Activated CD8-positive, alpha-beta memory T cell treated with anti-CD3 and anti-CD28 coated beads, Interleukin-2, amount 50 U/mL, for 24 hours (primary cell): ENCODE data around the gene DAB2IP.

Source experiments
- DNase-seq: peaks from one replicate; pipeline ENCODE4 v3.0.0-alpha.2; 2020; ENCODE audit errors: extremely low read depth

Gene DAB2IP

DNA sequence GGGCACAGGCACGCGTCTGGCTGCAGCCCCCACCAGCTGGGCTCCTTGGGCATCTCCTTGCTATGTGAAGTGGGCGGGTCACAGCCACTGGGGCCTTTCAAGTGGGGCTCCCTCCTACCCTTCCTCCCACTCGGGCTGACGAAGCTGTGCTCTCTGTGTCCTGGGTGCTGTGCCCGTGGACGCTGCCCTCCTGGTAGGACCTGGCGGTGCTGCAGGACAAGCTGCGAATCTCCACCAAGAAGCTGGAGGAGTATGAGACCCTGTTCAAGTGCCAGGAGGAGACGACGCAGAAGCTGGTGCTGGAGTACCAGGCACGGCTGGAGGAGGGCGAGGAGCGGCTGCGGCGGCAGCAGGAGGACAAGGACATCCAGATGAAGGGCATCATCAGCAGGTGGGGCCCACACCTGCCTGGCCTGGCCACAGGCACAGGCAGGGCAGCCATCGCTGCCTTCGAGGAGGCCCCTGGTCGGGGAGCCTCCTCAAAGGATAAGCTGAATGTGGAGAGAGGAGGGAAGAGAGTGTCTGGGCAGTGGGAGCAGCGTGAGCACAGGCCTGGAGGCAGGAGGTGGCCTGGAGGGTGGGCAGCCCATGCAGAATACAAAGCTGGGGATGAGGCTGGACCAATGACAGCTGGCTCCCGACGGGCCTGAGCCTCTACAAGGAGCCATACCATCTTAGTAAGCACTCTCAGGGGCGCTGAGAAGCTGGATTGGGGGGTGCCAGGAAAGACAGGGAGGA, 124.7 kb downstream of the DAB2IP start:
- no peak for DNase-seq

DNA sequence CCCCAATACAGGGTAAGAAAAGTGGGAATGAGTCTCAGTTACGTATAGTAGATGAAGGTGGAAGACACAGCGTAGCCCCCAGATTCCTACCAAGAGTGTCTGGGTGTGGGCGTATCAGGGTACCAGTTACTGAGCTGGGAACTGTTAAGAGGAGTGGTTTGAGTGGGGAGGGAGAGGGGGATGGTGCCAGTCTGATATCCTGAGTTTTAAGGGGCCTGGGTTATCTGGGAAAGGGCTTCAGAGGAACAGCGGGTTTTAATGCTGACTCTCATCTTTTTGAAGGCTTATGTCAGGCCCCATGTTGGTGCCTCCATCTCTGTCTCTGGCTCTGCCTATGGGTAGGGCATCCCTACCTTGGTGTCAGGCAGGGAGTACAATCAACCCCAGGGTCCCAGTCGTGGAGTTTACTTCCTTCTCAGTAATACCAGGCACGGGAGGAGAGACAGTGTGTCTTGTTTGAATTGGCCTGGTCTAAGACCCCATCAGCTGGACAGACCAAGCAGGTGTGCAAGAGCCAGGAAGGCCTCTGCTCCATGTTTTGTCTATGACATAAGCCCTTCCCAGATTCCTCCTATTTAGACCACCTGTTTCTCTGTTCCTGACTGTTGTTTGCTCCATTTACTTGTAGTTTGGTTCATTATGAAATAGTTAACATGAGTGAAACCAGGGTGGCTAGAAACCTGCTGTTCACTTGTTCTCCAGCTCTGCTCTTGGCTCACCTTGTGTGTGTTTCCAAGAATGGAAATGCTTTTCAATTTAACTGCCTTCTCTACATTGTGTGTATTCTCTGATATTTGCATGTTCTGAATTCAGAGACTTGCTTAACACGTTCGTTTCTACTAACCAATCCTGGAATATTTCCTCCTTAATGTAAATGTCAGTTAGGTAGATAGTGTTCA, 125.6 kb downstream of the DAB2IP start:
- no peak for DNase-seq

DNA sequence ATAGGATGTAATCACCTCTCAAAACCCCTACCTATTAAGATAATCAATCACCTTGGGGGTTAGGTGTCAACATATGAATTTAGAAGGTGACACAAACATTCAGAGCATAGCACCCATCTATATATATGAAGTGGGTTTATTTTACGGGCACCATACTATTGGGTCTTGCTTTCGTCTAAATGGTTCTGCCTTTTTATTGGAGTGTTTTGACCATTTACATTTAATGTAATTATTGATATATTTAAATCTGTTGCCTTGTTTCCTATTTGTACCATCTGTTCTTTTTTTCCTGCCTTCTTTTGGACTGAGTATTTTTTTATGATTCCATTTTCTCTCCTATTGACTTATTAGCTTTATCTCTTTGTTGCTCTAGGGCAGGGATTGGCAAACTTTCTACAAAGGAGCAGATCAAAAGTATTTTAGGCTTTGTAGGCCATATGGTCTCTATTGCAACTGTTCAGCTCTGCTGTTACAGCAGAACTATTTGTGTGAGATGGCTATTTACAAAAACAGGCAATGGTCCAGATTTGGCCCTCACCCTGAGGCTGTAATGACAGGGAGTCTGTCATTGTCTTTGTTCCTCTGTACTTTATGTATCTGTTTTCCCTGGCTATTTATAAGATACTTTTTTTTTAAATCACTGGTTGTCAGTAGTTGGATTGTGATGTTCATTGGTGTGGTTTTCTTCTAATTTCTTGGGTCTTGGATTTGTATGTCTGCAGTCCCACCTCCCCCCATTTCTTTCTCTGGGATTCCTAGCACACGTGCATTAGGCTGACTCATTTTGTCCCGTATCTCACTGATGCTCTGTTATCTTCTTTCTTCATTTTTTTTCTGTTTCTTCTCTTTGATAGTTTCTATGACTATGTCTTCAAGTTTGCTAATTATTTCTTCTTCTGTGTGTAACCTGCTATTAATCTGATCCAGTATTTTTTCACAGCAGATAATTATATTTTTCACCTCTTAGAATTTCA, 127.1 kb downstream of the DAB2IP start:
- DNase-seq: no peak

DNA sequence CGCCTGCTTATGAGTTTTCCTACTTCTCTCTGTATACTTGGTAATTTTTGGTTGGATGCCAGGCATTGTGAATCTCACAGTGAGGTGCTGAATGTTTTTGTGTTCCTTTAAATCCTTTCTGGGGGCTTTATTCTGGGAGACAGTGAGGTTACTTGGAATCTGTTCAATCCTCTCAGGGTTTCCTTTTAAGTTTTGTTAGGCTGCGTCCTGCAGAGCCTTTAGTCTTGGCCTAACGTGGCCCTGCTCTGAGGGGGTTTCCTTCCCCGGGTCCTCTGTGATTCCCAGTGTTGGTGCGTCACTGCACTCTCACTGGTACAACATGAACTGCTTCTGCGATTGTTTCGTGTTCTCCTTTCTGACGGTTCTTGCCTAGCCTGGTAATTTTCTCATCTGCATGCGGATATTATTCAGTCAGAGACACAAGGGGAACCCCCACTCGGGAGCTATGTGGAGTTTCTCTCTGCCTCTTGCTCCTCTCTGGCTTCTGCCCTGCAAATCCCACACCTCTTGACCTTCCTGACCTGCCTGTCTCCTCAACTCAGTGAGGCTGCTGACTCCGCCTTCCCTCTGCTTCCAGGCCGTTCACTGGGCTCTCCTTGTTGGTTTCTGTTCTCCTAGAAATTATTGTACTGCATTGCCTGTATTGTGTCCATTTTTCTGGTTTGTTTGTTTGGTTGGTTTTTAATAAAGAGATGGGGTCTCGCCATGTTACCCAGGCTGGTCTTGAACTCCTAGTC, 128.1 kb downstream of the DAB2IP start:
- DNase-seq: no peak

DNA sequence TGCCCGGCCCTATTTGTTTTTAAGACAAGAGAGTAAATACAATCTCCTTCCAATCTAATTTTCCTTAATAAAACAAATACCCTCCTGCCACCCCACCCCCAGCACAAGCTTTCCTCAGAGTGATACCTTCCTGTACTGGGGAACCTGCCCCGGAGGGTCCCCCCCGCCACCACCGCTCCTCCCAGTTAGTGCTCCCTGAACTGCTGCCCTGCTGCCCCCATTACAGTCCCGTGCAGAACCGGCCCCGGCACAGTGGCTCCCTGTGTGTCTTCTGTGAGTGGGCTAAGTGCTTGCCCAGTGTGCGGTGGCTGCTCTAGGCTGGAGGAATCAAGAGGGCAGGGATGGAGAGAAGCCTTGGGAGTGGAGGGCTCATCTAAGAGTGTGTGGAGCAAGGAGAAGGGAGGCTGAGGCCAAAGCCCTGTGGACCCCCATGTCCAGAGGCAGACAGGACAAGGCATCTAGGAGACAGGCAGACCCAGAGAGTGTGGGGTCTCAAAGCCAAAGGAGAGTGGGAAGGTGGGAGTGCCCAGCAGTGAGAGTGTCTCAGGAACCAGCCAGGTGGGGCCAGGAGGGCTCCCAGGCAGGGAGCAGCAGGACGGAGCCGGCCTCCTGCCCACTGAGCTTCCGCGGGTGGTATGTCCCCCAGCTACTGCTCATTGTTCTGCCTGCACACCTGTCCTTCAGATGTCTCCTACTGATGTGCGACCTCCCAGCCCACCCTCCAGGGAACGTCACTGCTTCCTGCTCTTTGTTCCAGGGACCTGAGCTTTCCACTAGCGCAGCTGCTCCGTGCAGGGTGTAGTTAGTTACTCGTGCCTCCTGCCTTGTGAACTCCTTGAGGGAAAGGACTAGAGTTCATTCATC, 129.0 kb downstream of the DAB2IP start:
- no peak for DNase-seq

DNA sequence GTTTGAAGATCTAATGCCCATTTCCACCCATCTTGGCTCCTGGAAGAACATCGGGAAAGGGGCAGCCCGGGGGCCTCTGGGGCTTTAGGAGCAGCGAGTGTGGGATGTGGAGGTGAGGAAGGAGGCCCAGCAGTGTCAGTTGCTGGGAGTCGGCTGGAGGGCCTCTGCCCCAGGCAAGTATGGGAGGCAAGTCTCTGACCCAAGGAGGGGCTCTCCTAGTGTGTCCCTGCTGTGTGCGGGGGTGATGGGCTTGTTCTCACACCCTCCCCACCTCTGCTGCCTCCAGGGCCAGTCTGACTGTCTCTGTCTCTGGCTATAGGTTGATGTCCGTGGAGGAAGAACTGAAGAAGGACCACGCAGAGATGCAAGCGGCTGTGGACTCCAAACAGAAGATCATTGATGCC, 129.7 kb downstream of the DAB2IP start:
- no peak for DNase-seq

DNA sequence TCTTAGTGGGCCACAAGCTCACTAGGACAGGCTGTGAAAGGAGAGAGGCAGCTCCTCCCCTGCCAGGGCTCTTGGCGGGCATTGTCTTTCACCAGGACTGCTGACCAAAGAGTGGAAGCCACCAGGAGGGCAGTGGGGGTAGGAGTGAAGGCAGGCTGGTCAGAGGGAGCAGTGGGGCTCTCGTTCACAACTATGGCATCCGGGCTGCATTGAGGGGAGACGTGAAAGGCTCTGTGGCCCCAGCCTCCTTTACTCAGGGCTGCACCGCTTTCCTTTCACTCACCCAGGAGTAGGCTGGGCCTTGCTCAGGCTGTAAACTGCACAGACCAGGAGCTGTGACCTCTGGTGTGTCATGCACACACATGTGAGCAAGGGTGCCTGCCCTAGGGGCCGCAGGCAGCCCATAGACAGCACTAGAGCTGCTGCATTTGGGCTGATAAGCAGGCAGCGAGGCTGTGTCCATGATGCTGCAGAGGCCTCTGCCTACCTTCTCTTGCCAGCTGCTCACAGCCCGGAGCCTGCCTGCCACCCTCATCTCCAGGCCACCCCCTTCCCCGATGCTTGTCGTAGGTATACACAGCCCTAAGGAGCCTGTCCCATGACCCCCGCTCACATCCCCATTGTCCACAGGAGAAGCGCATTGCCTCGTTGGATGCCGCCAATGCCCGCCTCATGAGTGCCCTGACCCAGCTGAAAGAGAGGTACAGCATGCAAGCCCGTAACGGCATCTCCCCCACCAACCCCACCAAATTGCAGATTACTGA, 130.4 kb downstream of the DAB2IP start:
- no peak for DNase-seq

- no peak for DNase-seq
These were observed 131.2 kb downstream of the DAB2IP start for GRCh38 chr9:121782514-121783110.

DNA sequence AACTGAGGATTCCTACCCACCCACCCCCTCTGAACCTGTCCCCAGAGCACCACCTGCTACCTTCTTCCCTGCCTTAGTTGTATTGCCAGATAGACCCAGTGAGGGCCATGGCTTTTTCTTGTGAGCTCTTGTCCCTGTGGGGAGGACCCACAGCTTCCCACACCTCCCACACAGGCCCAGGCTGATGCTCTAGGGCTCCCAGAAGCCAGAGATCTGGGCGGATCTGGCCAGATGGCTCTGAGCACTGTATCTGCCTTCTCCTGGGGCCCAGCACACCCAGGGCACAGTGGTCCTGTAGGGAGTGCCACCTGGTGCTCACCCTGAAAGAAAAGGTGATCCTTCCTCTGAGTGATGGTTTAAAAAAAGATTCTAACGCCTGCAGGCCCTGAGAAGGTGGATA, 131.7 kb downstream of the DAB2IP start:
- no peak for DNase-seq

DNA sequence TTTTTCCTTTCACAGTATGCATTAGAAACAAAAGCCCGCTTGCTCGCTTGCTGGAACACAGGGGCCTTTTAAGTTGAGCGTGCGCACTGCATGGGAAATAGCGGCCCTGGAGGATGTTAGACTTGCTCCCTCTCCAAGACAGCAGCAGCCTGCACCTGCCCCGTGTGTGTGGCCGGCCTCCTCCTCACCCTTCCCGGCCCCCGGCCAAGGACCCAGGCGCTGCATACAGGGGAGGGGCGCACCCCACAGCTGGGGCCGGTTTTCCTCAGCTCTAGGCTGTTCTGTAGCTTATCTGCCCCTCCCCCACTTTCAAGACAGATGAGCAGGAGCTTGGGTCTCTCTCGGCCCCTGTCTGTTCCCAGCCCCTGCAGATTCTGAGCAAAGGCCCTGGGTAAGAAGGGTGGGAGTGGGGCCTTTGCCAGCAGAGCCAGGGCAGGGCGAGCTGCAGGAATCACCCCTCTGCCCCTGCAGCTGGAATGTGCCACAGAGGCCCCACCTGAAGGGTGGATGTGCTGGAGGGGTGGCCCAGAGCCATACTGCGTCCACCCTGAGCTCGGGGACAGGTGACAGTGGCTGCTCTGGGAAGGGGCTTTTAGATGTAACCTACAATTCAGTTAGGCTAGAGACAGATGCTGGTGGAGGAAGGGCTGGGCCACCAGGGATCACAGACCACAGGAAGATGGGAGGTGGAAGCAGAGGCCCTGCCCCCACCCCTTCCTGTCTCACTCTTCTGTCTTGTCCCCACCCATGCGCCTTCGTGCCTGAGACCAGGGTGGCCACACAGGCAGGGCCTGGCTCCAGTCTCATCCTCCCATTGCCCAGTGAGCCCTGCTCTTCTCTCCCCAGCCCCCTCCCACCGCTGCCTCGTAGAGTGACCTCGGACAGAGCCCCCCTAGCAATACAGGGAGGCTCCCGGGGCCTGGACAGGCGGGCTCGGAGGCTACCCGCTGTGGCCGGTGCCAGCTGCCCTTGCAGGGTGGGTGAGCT, 132.4 kb downstream of the DAB2IP start:
- DNase-seq: no peak

DNA sequence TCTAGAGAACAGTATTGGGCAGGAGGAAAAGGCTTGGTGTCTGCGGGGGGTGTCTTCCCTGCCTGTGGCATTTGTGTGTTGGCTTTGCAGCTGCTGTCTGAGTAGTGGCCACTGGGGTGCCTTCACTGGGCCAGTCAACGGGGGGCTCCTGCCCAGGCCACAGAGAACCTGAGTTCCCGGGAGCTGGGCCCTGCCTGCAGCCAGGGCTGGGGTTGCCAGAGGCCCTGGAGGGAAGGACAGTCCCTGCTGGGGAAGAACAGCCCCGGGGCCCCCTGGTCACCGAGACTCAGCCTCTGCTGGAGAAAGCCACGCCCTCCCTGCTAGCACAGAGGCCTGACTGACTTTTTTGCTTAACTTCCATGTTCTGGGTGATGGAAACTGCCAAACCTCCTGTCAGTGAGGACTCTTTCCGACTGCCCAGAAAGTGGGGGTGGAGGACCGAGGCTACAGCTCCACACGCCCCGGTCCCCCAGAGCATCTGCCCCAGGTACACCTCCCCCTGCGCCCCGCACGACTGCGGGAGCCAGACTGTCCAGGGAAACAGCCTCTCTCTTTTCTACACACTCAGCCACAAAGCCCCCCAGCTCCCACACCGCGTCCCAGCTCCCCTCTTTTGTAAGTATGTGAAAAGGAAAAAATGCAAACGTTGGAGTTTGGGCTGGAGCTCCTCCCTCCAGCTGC, 133.4 kb downstream of the DAB2IP start:
- no peak for DNase-seq

DNA sequence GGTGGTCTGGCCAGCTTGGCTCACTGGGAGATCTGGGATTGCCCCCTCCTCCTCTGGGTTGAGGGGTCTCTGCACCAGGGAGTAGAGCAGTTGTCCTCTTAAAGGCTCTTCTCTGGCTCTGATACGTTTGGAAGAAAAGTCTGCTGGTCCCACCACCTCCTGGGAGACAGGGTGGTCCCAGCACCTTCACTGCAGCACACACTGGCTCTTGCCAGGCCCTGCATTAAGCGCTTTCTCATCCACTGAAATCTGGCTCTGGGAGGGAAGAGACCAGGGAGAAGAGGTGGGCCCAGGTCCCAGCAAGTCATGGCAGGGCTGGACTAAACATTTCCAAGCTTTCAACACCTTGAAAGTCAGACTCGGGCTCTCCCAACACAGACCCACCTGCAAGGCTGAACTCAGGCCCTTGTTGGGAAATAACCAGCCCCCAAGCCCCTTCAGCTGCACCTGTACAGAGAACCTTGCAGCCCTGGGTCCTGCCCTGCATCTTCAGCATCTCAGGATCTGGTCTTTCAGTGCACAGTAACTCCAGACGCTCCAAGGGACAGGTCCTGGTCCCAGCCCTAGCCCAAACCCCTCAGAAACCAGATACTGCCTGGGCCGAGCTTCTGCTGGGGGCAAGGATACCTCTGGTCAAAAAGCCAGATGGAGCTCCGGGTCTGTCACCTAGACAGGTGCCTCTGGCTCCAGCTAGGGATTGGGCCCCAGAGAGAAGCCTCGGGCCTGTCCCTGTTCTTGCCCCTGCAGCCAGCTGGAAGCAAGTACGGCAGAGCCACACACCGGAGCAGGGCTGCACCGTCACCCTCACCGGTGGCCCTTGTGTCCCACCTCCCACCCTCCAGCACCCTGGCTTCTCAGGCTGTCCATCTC, 134.5 kb downstream of the DAB2IP start:
- DNase-seq: no peak

DNA sequence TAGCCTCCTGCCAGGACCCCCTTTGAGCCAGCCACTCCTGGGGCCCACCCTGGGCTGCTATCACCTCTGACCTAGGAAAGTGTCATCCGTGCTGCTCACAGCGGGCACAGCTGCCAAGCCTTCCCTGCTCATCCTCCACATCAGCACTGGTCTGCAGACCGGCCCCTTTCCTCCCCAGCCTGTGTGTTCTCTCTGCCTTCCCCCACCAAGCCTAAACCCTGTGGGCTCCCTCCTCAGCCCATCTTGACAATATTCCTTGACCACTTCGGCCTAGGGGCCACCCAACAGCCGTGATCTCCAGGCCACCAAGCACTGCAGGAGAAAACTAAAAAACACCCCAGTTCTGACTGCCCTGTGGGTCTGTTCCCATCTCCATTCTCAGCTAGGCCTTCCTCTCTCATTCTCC, 135.1 kb downstream of the DAB2IP start:
- DNase-seq: no peak

DNA sequence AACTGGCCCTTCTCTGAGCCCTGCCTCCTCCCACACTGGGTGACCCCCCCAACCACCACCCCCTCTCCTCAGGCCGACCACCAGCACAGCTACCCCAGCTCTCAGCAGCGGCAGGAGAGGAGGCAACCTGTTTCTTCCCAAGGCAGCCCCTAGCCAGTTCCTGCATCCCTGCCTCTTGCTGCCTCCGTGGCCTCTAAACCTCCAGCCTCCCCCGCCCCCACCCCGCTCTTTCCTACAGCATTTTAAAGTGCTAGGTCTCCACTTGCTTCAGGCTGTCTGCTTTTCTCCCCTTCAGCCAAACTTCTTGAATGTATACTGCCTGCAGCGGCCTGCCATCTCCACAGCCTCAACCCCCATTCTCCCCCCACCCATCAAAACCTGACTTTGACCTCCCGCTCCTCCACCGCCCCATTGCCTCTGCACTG, 135.6 kb downstream of the DAB2IP start:
- DNase-seq: no peak

- no peak for DNase-seq
These were observed 137.4 kb downstream of the DAB2IP start for GRCh38 chr9:121788686-121789366.

GRCh38 chr9:121790841-121791240, 139.4 kb downstream of the DAB2IP start:
- no peak for DNase-seq
